GM13976 (cell line): ENCODE measurements around the gene FOXP1.

Experiments used
- DNase-seq: peaks from one replicate; pipeline ENCODE4 v3.0.0; 2012; ENCODE audit warnings: low spot score
- in situ Hi-C: fragments of 300-500 bp; cut with MboI; formaldehyde crosslinking; loops from one replicate; pipeline ENCODE4 v1.12.0; 2022; ENCODE audit warnings: low sequenced_read_pairs, mixed read lengths, inconsistent platforms; ENCODE audit not compliant: unreplicated experiment
- TF ChIP-seq, protein P1 (sequence below): IDR thresholded peaks from 2 replicates; pipeline ENCODE4 v1.5.1; 2012; ENCODE audit warnings: borderline replicate concordance, mild to moderate bottlenecking; ENCODE audit not compliant: insufficient read depth; ENCODE audit errors: extremely low read depth, missing control alignments, control extremely low read depth

FOXP1 gene

DNA sequence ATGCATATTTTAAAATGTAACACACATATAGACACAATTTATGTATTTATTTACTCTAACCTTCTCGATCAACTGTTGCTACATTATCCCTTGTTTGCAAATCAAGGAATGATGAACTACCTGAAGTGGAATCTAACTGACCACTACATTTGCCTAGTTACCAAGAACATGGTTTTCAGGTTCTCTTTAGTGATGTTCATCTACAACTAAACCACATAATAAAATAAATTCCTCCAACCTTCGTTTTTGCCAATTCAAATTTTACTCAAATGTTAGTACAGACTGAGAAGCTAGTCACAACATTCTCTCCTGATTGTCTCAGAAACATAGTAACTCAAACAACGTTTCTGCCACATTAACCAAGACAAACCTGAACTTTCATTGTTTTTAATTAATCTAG lies 521.9 kb downstream of the FOXP1 start:
- in situ Hi-C loops, result no loop called here
- DNase-seq, result no peak
- TF ChIP-seq, protein P1, sequence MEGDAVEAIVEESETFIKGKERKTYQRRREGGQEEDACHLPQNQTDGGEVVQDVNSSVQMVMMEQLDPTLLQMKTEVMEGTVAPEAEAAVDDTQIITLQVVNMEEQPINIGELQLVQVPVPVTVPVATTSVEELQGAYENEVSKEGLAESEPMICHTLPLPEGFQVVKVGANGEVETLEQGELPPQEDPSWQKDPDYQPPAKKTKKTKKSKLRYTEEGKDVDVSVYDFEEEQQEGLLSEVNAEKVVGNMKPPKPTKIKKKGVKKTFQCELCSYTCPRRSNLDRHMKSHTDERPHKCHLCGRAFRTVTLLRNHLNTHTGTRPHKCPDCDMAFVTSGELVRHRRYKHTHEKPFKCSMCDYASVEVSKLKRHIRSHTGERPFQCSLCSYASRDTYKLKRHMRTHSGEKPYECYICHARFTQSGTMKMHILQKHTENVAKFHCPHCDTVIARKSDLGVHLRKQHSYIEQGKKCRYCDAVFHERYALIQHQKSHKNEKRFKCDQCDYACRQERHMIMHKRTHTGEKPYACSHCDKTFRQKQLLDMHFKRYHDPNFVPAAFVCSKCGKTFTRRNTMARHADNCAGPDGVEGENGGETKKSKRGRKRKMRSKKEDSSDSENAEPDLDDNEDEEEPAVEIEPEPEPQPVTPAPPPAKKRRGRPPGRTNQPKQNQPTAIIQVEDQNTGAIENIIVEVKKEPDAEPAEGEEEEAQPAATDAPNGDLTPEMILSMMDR, result no peak

DNA sequence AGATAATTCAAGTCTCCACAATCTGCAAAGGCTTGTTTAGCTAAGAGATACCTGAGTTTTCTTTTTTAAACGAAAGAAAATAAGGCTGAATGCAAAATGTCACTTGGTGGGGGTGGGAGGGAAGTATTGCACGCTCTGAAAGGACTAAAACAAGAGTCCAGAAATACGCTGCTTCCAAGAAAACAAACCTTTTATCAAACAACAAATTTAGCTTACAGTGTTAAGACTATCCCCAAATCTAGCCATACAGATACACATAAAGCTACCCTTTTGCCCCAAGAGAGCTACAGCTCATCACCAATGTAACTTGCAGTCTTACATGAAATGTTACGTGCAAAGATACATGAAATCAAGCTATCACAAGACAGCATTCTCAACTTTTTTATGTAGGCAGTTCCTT lies 522.5 kb downstream of the FOXP1 start:
- no peak for DNase-seq
- in situ Hi-C loops, result no loop called here
- TF ChIP-seq, protein P1, result no peak

DNA sequence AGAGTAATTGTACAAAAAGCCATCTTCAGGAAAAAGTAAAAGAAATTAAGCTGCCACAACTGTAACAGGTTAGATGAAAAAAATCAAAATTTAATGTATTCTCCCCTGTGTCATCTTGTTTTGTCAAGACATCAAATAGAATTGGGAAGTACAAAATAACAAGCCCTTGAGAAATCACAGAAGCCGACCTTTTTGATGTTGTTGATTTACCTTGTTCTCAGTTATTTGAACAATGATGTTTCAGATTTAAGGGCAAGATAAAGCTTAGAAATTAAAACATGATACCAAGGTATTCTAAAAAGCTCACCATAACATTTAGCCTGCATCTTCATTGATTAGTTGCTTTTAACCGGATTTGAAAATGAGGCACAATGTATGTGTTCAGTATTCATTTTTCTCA lies 523.0 kb downstream of the FOXP1 start:
- TF ChIP-seq, protein P1, result no peak
- in situ Hi-C loops, result no loop called here
- no peak for DNase-seq

DNA sequence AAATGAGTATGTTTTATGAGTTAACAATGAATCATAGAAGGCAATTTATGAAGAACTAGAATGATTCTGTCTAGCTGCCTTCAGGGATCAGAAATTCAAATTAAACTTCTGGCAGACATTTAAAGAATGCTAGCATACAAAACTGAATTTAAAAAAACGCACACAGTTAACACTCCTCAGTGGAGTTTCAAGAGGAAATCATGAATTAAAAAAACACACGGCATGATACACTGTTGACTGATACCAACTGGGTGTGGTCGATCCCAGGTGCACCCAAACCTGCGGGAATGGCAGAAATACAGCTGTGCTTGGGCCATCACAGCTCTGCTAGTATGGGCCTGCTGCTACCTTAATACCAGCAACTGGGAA lies 526.0 kb downstream of the FOXP1 start:
- TF ChIP-seq, protein P1, result no peak
- no peak for DNase-seq
- in situ Hi-C loops, result no loop called here

DNA sequence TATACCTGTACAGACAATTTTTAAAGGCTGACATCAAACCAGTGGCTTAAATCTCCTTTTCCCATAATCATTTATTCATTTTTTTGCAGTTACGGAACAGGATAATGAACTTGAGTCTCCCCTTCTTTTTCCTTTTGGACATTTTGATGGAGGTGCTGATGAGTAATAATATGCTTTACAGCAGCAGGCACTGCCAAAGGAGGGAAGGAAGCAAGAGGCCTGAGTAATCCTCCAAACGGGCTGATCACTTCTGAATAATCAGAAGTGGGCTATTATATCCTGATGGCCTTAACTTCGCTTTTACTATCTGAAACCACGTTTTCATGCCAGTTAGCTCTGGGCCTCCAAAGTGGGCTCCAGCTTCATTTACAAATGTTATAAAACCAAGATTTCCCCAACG lies 527.2 kb downstream of the FOXP1 start:
- no peak for DNase-seq
- TF ChIP-seq, protein P1, result no peak
- in situ Hi-C loops, result no loop called here

DNA sequence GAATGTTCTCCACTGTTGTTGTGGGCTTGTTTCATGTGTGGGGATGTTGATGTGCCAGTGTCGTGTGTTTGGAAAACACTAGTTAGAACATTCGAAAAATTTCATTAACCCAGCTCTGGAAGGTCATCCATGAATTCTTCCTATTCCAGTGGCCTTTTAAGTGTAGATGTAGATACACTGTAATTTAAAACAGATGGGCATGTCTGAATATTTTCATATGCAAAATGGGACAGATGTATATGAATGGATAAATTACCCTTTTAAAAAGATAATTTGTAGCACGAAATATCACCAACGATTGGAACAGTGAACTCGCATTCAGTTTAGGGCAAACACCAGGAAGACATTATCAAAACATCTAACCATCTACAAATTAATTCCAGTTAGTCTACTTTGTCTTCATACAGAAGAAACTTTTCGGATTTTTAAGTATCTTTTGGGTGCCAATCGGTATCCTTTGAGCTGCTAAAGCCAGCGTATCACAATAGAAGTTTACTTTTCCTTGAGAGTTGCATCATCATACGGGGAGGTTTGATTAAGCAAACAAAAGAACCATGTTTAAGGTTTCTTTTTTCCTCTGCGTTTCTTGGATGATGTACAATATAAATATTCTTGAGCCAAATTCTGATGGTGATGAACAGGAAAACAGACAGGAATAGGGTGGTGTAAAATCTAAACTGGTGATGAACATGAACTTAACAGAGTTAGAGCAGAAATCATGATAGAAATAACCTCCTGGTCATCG lies 528.1 kb downstream of the FOXP1 start:
- in situ Hi-C loops, result no loop called here
- DNase-seq, result no peak
- TF ChIP-seq, protein P1, result no peak
